HEK293 (cell line): Measurements from ENCODE around the gene PBX3.

Experiments
- KLF9 ChIP-seq: fragments of 450-650 bp; formaldehyde crosslinking; IDR thresholded peaks from 2 replicates; pipeline ENCODE4 v1.5.1; 2016; ENCODE audit warnings: missing biosample characterization, missing genetic modification characterization, low read depth
- MEIS1 ChIP-seq: sonication (generic); formaldehyde crosslinking; IDR thresholded peaks from 2 replicates; pipeline ENCODE4 v1.8.1; 2022; ENCODE audit warnings: missing genetic modification reagents, mild to moderate bottlenecking, borderline replicate concordance
- SP7 ChIP-seq: fragments of 450-650 bp; formaldehyde crosslinking; IDR thresholded peaks from 2 replicates; pipeline ENCODE4 v1.5.1; 2016; ENCODE audit warnings: missing biosample characterization, missing genetic modification characterization
- YY1 ChIP-seq: fragments of 450-650 bp; formaldehyde crosslinking; IDR thresholded peaks from 2 replicates; pipeline ENCODE4 v1.5.1; 2018; ENCODE audit warnings: missing biosample characterization, missing genetic modification characterization
- ZEB2 ChIP-seq: fragments of 450-650 bp; formaldehyde crosslinking; IDR thresholded peaks from 2 replicates; pipeline ENCODE4 v1.5.1; 2016; ENCODE audit warnings: missing biosample characterization, missing genetic modification characterization
- ZFP3 ChIP-seq: fragments of 450-650 bp; formaldehyde crosslinking; IDR thresholded peaks from 2 replicates; pipeline ENCODE4 v1.5.1; 2016; ENCODE audit warnings: low read depth, missing biosample characterization, missing genetic modification characterization
- ZFP69B ChIP-seq: fragments of 450-650 bp; formaldehyde crosslinking; IDR thresholded peaks from 2 replicates; pipeline ENCODE4 v1.5.1; 2016; ENCODE audit warnings: missing biosample characterization, missing genetic modification characterization
- ZNF2 ChIP-seq: fragments of 450-650 bp; formaldehyde crosslinking; IDR thresholded peaks from 2 replicates; pipeline ENCODE4 v1.5.1; 2016; ENCODE audit warnings: missing biosample characterization, missing genetic modification characterization
- ZNF211 ChIP-seq: fragments of 450-650 bp; formaldehyde crosslinking; IDR thresholded peaks from 2 replicates; pipeline ENCODE4 v1.5.1; 2016; ENCODE audit warnings: low read depth, missing biosample characterization, missing genetic modification characterization
- ZNF221 ChIP-seq: fragments of 450-650 bp; formaldehyde crosslinking; IDR thresholded peaks from 2 replicates; pipeline ENCODE4 v1.5.1; 2017; ENCODE audit warnings: missing biosample characterization, missing genetic modification characterization, borderline replicate concordance
- ZNF37A ChIP-seq: fragments of 450-650 bp; IDR thresholded peaks from 2 replicates; pipeline ENCODE4 v1.5.1; 2018; ENCODE audit warnings: missing biosample characterization, missing genetic modification characterization
- ZNF404 ChIP-seq: fragments of 450-650 bp; formaldehyde crosslinking; IDR thresholded peaks from 2 replicates; pipeline ENCODE4 v1.5.1; 2017; ENCODE audit warnings: missing biosample characterization, missing genetic modification characterization
- ZNF433 ChIP-seq: fragments of 450-650 bp; formaldehyde crosslinking; IDR thresholded peaks from 2 replicates; pipeline ENCODE4 v1.5.1; 2016; ENCODE audit warnings: missing biosample characterization, missing genetic modification characterization, low read depth
- ZNF530 ChIP-seq: fragments of 450-650 bp; formaldehyde crosslinking; IDR thresholded peaks from 2 replicates; pipeline ENCODE4 v1.5.1; 2016; ENCODE audit warnings: low read depth, missing biosample characterization, missing genetic modification characterization
- ZNF571 ChIP-seq: fragments of 450-650 bp; formaldehyde crosslinking; IDR thresholded peaks from 2 replicates; pipeline ENCODE4 v1.5.0; 2017; ENCODE audit warnings: missing biosample characterization, missing genetic modification characterization
- ZNF624 ChIP-seq: fragments of 450-650 bp; formaldehyde crosslinking; IDR thresholded peaks from 2 replicates; pipeline ENCODE4 v1.5.1; 2017; ENCODE audit warnings: missing biosample characterization, missing genetic modification characterization
- ZNF626 ChIP-seq: fragments of 450-650 bp; sonication (Bioruptor Pico); formaldehyde crosslinking; IDR thresholded peaks from 2 replicates; pipeline ENCODE4 v1.5.1; 2018; ENCODE audit warnings: missing biosample characterization, missing genetic modification characterization, inconsistent platforms
- ZNF707 ChIP-seq: fragments of 450-650 bp; formaldehyde crosslinking; IDR thresholded peaks from 2 replicates; pipeline ENCODE4 v1.5.1; 2016; ENCODE audit warnings: missing biosample characterization, missing genetic modification characterization
- ZNF792 ChIP-seq: fragments of 450-650 bp; formaldehyde crosslinking; IDR thresholded peaks from 2 replicates; pipeline ENCODE4 v1.5.1; 2016; ENCODE audit warnings: missing biosample characterization, missing genetic modification characterization
- ZNF837 ChIP-seq: fragments of 450-650 bp; formaldehyde crosslinking; IDR thresholded peaks from 2 replicates; pipeline ENCODE4 v1.5.1; 2016; ENCODE audit warnings: missing biosample characterization, missing genetic modification characterization
- ZNF843 ChIP-seq: fragments of 450-650 bp; formaldehyde crosslinking; IDR thresholded peaks from 2 replicates; pipeline ENCODE4 v1.5.1; 2016; ENCODE audit warnings: missing biosample characterization, missing genetic modification characterization
- TF ChIP-seq, protein P1 (sequence below): fragments of 450-650 bp; formaldehyde crosslinking; IDR thresholded peaks from 2 replicates; pipeline ENCODE4 v1.5.1; 2017; ENCODE audit warnings: missing biosample characterization, missing genetic modification characterization
- TF ChIP-seq, protein P2 (sequence below): fragments of 450-650 bp; IDR thresholded peaks from 2 replicates; pipeline ENCODE4 v1.5.1; 2018; ENCODE audit warnings: missing biosample characterization, missing genetic modification characterization
- TF ChIP-seq, protein P3 (sequence below): fragments of 450-650 bp; formaldehyde crosslinking; IDR thresholded peaks from 2 replicates; pipeline ENCODE4 v1.5.1; 2016; ENCODE audit warnings: missing biosample characterization, missing genetic modification characterization
- TF ChIP-seq, protein P4 (sequence below): fragments of 450-650 bp; formaldehyde crosslinking; IDR thresholded peaks from 2 replicates; pipeline ENCODE4 v1.5.1; 2017; ENCODE audit warnings: missing biosample characterization, missing genetic modification characterization
- TF ChIP-seq, protein P5 (sequence below): fragments of 450-650 bp; formaldehyde crosslinking; IDR thresholded peaks from 2 replicates; pipeline ENCODE4 v1.5.1; 2017; ENCODE audit warnings: missing biosample characterization, missing genetic modification characterization

PBX3 gene

DNA sequence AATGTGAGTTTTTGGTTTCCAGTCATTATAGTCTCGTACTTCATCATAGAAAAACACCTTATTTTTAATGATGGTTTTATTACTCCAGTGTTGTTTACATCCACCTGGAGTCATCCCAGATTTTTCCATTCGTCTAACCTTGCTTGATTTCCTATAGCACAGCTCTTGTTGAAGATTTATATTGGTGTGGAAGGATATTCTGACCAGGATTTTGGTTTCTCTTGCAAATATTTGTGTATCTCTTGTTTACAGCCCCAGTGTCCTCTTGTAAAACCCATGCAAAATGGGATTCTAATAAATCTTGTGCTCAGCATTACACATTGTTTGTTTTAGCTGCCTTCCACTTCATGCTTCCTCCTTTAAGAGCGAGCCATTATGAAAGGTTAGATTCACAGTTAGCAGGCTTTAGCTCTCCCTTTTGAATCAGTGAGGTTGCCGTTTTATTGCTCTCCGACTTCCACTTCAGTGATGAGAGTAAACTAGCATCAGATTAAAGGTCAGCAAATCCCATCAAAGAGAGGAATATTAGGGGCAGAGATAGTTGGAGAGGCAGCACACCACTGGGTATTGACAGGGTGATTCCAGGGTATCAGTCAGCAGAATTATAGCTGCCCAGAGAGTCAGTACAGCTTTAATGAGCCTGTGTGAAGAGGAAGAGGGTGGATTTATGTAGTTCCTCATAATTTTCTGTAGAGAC, 157.1 kb downstream of the PBX3 start (continued):
- TF ChIP-seq, protein P1, sequence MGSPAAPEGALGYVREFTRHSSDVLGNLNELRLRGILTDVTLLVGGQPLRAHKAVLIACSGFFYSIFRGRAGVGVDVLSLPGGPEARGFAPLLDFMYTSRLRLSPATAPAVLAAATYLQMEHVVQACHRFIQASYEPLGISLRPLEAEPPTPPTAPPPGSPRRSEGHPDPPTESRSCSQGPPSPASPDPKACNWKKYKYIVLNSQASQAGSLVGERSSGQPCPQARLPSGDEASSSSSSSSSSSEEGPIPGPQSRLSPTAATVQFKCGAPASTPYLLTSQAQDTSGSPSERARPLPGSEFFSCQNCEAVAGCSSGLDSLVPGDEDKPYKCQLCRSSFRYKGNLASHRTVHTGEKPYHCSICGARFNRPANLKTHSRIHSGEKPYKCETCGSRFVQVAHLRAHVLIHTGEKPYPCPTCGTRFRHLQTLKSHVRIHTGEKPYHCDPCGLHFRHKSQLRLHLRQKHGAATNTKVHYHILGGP (tag by site-specific recombination): no peak; the same call in 1 of the 2 replicates
- no peak for TF ChIP-seq KLF9 (tag by site-specific recombination)
- no peak for TF ChIP-seq ZNF211 (tag by site-specific recombination)
- peak; percentile 68; the same call in 1 of the 2 replicates for TF ChIP-seq ZNF2
- TF ChIP-seq SP7 (tag by site-specific recombination): peak; percentile 97
- no peak for TF ChIP-seq ZNF837
- TF ChIP-seq ZNF530 (tag by site-specific recombination): no peak
- TF ChIP-seq ZNF626 (tag by site-specific recombination): no peak
- TF ChIP-seq ZNF843 (tag by site-specific recombination): peak; percentile 95
- TF ChIP-seq ZFP69B (tag by site-specific recombination): peak; percentile 72; the same call in 1 of the 2 replicates
- TF ChIP-seq ZNF792: no peak
- no peak for TF ChIP-seq ZNF221 (tag by site-specific recombination)
- TF ChIP-seq MEIS1: no peak
- TF ChIP-seq ZNF404 (tag by site-specific recombination): no peak
- TF ChIP-seq ZNF37A: no peak
- no peak for TF ChIP-seq ZNF571 (tag by site-specific recombination)
- TF ChIP-seq, protein P2, sequence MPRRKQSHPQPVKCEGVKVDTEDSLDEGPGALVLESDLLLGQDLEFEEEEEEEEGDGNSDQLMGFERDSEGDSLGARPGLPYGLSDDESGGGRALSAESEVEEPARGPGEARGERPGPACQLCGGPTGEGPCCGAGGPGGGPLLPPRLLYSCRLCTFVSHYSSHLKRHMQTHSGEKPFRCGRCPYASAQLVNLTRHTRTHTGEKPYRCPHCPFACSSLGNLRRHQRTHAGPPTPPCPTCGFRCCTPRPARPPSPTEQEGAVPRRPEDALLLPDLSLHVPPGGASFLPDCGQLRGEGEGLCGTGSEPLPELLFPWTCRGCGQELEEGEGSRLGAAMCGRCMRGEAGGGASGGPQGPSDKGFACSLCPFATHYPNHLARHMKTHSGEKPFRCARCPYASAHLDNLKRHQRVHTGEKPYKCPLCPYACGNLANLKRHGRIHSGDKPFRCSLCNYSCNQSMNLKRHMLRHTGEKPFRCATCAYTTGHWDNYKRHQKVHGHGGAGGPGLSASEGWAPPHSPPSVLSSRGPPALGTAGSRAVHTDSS (tag by site-specific recombination): peak; percentile 54; the same call in 1 of the 2 replicates
- no peak for TF ChIP-seq ZNF624
- TF ChIP-seq, protein P3, sequence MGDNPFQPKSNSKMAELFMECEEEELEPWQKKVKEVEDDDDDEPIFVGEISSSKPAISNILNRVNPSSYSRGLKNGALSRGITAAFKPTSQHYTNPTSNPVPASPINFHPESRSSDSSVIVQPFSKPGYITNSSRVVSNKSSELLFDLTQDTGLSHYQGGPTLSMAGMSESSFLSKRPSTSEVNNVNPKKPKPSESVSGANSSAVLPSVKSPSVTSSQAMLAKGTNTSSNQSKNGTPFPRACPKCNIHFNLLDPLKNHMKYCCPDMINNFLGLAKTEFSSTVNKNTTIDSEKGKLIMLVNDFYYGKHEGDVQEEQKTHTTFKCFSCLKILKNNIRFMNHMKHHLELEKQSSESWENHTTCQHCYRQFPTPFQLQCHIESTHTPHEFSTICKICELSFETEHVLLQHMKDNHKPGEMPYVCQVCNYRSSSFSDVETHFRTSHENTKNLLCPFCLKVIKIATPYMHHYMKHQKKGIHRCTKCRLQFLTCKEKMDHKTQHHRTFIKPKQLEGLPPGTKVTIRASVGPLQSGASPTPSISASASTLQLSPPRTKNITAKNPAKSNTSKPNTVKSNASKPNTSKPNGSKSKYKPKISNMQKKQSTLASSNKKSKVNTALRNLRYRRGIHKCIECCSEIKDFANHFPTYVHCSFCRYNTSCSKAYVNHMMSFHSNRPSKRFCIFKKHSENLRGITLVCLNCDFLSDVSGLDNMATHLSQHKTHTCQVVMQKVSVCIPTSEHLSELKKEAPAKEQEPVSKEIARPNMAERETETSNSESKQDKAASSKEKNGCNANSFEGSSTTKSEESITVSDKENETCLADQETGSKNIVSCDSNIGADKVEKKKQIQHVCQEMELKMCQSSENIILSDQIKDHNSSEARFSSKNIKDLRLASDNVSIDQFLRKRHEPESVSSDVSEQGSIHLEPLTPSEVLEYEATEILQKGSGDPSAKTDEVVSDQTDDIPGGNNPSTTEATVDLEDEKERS (tag by site-specific recombination): no peak
- no peak for TF ChIP-seq ZNF707
- no peak for TF ChIP-seq ZFP3
- TF ChIP-seq, protein P4, sequence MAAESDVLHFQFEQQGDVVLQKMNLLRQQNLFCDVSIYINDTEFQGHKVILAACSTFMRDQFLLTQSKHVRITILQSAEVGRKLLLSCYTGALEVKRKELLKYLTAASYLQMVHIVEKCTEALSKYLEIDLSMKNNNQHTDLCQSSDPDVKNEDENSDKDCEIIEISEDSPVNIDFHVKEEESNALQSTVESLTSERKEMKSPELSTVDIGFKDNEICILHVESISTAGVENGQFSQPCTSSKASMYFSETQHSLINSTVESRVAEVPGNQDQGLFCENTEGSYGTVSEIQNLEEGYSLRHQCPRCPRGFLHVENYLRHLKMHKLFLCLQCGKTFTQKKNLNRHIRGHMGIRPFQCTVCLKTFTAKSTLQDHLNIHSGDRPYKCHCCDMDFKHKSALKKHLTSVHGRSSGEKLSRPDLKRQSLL (tag by site-specific recombination): no peak
- TF ChIP-seq ZEB2 (tag by site-specific recombination): peak; percentile 88
- no peak for TF ChIP-seq ZNF433 (tag by site-specific recombination)
- TF ChIP-seq YY1 (tag by site-specific recombination): no peak
- TF ChIP-seq, protein P5, sequence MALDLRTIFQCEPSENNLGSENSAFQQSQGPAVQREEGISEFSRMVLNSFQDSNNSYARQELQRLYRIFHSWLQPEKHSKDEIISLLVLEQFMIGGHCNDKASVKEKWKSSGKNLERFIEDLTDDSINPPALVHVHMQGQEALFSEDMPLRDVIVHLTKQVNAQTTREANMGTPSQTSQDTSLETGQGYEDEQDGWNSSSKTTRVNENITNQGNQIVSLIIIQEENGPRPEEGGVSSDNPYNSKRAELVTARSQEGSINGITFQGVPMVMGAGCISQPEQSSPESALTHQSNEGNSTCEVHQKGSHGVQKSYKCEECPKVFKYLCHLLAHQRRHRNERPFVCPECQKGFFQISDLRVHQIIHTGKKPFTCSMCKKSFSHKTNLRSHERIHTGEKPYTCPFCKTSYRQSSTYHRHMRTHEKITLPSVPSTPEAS (tag by site-specific recombination): no peak
